ENCODE measurements around the gene EIF1AX.

GRCh38 chrX:20091499-20091898 lies 50.1 kb downstream of the EIF1AX start:
- TF ChIP-seq, protein P1, sequence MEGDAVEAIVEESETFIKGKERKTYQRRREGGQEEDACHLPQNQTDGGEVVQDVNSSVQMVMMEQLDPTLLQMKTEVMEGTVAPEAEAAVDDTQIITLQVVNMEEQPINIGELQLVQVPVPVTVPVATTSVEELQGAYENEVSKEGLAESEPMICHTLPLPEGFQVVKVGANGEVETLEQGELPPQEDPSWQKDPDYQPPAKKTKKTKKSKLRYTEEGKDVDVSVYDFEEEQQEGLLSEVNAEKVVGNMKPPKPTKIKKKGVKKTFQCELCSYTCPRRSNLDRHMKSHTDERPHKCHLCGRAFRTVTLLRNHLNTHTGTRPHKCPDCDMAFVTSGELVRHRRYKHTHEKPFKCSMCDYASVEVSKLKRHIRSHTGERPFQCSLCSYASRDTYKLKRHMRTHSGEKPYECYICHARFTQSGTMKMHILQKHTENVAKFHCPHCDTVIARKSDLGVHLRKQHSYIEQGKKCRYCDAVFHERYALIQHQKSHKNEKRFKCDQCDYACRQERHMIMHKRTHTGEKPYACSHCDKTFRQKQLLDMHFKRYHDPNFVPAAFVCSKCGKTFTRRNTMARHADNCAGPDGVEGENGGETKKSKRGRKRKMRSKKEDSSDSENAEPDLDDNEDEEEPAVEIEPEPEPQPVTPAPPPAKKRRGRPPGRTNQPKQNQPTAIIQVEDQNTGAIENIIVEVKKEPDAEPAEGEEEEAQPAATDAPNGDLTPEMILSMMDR (IDR thresholded peaks at IDR 0.05), result no peak
- no peak for TF ChIP-seq EZH2 (IDR thresholded peaks at IDR 0.05)

All from neural progenitor cell (in vitro differentiated cells).